HFF-Myc (cell line): ENCODE measurements around the gene STARD13.

Source experiments
- DNase-seq: peaks from one replicate; pipeline ENCODE4 v3.0.0-alpha.2; 2011; ENCODE audit warnings: low read depth; ENCODE audit errors: extremely low read depth
- H3K4me3 ChIP-seq: replicated peaks from 2 replicates; pipeline ENCODE4 v1.5.1; 2011; ENCODE audit warnings: low read depth, mild to moderate bottlenecking, control low read depth, low read length
- TF ChIP-seq, protein P1 (sequence below): IDR thresholded peaks from 2 replicates; pipeline ENCODE4 v1.5.1; 2012; ENCODE audit warnings: mild to moderate bottlenecking, low read depth, low read length, control low read depth; ENCODE audit errors: missing control alignments

The STARD13 gene

GRCh38 chr13:33278913-33279312 lies 6.6 kb downstream of the STARD13 start:
- no peak overlapping the region for H3K4me3 ChIP-seq
- no peak for DNase-seq
- TF ChIP-seq, protein P1, sequence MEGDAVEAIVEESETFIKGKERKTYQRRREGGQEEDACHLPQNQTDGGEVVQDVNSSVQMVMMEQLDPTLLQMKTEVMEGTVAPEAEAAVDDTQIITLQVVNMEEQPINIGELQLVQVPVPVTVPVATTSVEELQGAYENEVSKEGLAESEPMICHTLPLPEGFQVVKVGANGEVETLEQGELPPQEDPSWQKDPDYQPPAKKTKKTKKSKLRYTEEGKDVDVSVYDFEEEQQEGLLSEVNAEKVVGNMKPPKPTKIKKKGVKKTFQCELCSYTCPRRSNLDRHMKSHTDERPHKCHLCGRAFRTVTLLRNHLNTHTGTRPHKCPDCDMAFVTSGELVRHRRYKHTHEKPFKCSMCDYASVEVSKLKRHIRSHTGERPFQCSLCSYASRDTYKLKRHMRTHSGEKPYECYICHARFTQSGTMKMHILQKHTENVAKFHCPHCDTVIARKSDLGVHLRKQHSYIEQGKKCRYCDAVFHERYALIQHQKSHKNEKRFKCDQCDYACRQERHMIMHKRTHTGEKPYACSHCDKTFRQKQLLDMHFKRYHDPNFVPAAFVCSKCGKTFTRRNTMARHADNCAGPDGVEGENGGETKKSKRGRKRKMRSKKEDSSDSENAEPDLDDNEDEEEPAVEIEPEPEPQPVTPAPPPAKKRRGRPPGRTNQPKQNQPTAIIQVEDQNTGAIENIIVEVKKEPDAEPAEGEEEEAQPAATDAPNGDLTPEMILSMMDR, result no peak

DNA sequence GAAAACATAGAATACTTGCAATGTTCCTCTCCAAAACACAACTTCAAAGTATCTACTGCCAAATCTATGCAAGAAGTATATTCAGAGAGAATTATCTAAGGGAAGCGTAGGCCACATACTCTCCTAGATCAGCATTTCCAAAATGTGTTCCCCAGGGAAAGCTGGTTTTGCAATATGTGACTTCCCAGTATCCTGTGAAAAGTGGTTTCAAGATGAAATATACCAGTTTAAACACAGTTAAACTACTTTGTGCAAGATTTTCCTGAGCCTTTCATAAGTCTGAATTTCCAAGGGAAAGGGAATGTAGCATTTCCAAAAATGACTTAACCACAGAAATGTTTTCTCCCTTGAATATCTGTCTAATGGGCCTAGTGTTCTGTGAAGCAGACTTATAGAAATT lies 7.6 kb downstream of the STARD13 start:
- DNase-seq, result no peak
- no peak overlapping the region for H3K4me3 ChIP-seq
- TF ChIP-seq, protein P1, result no peak

- no peak for DNase-seq
- H3K4me3 ChIP-seq, result no peak overlapping the region
- TF ChIP-seq, protein P1, result no peak
Measured at GRCh38 chr13:33277037-33277740, 8.4 kb downstream of the STARD13 start.

DNA sequence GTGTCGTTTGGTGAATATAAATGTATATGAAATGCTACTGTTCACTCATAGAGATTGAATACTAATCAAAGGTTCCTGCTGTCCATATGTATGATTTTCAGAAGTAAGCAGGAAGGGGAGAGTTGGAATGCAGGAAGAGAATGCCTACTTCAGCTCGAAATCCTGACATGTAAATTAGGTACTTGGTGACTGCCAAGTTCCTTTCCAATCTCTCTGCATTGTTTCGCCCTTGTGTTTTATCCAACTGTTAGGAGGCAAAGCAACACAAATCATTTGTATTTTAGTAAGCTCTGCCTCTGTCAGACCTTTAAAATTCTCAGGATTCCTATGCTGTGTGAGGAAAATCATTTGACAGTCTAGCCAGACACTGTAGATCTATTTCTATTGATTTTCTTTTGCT lies 9.0 kb downstream of the STARD13 start:
- H3K4me3 ChIP-seq, result no peak overlapping the region
- no peak for DNase-seq
- TF ChIP-seq, protein P1, result no peak

DNA sequence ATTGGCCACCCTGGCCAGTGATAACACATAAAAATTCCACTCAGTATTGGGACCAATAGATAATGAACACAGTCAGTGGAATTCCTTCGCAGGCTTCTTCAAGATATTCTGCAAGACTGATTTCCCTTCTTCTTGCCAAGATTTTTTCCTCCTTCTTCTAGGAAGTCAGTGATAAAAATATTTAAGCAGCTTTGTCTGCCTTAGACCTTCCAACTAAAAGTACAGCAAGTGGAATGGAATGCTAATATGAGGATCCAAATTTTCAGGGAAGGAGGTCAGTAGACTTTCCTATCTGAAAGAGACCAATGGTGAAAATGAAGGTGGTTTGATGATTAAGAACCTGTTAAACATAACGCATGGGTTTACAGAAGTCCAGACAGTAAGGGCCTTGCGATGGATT lies 9.6 kb downstream of the STARD13 start:
- no peak overlapping the region for H3K4me3 ChIP-seq
- DNase-seq, result no peak
- TF ChIP-seq, protein P1, result no peak

- no peak overlapping the region for H3K4me3 ChIP-seq
- TF ChIP-seq, protein P1, result no peak
- no peak for DNase-seq
Measured at GRCh38 chr13:33274264-33274663, 11.3 kb downstream of the STARD13 start.
